Measurements from ENCODE around the gene NCAPG2. TPM values are rescaled to one million over a fixed set of nuclear protein-coding genes. Genes with fewer than 3 reads are reported as not detected.

NCAPG2 gene
- total and polyA plus RNA-seq, 2 of the 13 experiments (the other 11 are each of a cell fraction or from before 2014, with no cell fraction given), result 15.1 to 30.7 TPM

DNA sequence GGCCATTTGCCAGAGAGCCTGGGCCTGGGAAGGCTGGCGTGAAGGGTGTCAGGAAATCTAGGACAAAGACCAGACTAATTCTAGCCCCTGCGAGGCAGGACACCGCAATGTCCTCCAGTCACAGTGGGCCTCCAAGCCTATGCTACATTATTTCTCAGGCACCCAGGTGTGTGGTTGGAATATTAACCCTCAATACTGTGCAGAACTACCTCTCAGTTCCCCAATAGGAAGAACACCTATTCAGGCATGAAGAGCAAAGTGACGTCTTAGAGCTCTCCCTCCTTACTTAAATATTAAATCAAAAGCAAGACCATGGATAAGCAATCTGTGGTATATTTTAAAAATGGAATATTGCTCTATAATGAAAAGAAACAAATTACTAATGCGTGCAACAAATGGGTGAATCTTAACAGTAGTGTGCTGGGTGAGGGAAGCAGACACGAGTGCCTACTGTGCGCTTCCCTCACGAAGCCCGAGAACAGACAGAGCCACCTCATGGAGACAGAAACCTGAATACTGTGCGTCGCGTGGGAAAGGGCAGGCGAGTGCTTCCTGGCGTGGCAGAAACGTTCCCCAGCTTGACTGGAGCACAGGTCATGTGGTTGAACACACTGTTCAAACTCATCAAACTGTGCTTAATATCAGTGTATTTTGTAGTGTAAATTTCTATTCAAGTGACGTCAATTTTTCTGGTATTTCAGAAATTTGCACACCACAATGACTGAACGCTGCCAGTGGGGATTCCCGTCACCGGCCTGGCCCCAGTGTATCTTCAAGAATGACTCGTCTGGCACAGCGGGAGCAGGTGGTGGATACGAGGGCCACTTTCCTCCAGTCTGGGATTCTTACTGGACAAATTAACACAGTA lies 101.5 kb downstream of the NCAPG2 start:
- 90% methylated on average over 14 of the region's 22 CpGs for WGBS (ENCODE audit: low lambda C conversion rate)
- ATAC-seq (no peak), DNase-seq (ENCODE audit: low spot score) (no peak), FAIRE-seq (no peak)
- CTCF ChIA-PET (ENCODE audit: low intra/inter-chr PET ratio, low total read pairs), result no interaction called here
- H3K4me1 ChIP-seq (ENCODE audit: insufficient read depth, low read length), result no peaks in the 10 kb centered on the region
- in situ Hi-C loops (cut with HindIII; ENCODE audit: extremely low pct_ligation_motif_present, low pct_unique_long_range_greater_than_20kb), result no loop called here
- POLR2A ChIA-PET, result no interaction called here
- intact Hi-C loops (cut with micrococcal nuclease; ENCODE audit: unreplicated experiment), result no loop called here
- no peaks in the 10 kb centered on the region for H4K20me1 ChIP-seq (ENCODE audit: insufficient read depth, low read length)
- H3K27ac ChIP-seq (ENCODE audit: extremely low read length, insufficient read depth, low read length), result no peak overlapping the region
- no peak overlapping the region for H3K4me2 ChIP-seq (ENCODE audit: low read depth, low read length)
- H3K9ac ChIP-seq (ENCODE audit: insufficient read depth, low read depth, low read length), result no peak overlapping the region
- no peaks in the 10 kb centered on the region for H3K79me2 ChIP-seq (ENCODE audit: insufficient read depth, low read length)
- H3K36me3 ChIP-seq (replicated peaks in 1 of 2; ENCODE audit: control insufficient read depth in 1 of 2, insufficient read depth in 2 of 2, low read length in 2 of 2), result no peaks in the 10 kb centered on the region
- no peaks in the 10 kb centered on the region for H3K9me3 ChIP-seq (ENCODE audit: low read length)
- no TSS peak for BruUV-seq (replicated peaks)
- no peaks in the 10 kb centered on the region for H3K27me3 ChIP-seq (ENCODE audit: control insufficient read depth in 1 of 2, insufficient read depth in 2 of 2, low read length in 2 of 2)
- H3K4me3 ChIP-seq (replicated peaks in 1 of 3; ENCODE audit: insufficient read depth in 1 of 3, low read depth in 2 of 3, low read length in 3 of 3), result no peak overlapping the region
- H2AFZ ChIP-seq (ENCODE audit: low read length), result no peak overlapping the region
- TF ChIP-seq EED (CRISPR knock-in tag; IDR thresholded peaks at IDR 0.05), result no peak
- no peak for TF ChIP-seq PLRG1 (conservative IDR thresholded peaks at IDR 0.05)
- no peak for TF ChIP-seq DMAP1 (CRISPR knock-in tag; IDR thresholded peaks at IDR 0.05)
- no peak for TF ChIP-seq POLR2G (IDR thresholded peaks at IDR 0.05; ENCODE audit: low read depth, low read length)
- TF ChIP-seq ZKSCAN5 (CRISPR knock-in tag; IDR thresholded peaks at IDR 0.05), result no peak
- TF ChIP-seq, protein P1, sequence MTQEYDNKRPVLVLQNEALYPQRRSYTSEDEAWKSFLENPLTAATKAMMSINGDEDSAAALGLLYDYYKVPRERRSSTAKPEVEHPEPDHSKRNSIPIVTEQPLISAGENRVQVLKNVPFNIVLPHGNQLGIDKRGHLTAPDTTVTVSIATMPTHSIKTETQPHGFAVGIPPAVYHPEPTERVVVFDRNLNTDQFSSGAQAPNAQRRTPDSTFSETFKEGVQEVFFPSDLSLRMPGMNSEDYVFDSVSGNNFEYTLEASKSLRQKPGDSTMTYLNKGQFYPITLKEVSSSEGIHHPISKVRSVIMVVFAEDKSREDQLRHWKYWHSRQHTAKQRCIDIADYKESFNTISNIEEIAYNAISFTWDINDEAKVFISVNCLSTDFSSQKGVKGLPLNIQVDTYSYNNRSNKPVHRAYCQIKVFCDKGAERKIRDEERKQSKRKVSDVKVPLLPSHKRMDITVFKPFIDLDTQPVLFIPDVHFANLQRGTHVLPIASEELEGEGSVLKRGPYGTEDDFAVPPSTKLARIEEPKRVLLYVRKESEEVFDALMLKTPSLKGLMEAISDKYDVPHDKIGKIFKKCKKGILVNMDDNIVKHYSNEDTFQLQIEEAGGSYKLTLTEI (CRISPR knock-in tag; conservative IDR thresholded peaks at IDR 0.05), result no peak
- no peak for TF ChIP-seq ZNF383 (CRISPR knock-in tag; IDR thresholded peaks at IDR 0.05; ENCODE audit: borderline replicate concordance)
- TF ChIP-seq, protein P2, sequence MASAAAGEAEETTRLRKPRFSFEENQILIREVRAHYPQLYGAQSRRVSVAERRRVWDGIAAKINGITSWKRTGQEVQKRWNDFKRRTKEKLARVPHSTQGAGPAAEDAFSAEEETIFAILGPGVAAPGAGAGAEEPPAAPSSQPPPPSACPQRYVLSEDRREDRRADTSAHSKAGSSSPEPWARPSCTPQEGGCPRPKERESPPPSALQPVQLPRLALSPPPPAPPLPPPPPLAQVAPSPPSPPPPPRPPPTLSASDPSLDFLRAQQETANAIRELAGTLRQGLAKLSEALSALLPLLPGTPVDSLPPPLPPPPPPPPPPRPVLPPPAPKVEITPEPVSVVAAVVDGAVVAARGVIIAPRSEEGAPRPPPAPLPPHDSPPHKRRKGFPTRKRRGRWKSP (CRISPR knock-in tag; IDR thresholded peaks at IDR 0.05), result no peak
- no peak for TF ChIP-seq NKX3-1 (CRISPR knock-in tag; IDR thresholded peaks at IDR 0.05)

Data from HepG2 (cell line).